ENCODE data around the gene DIPK1C.
"Not testable (repeated sequence)": the region's sequence is repeated elsewhere in the genome, so short reads cannot be mapped to it uniquely, and the experiment has no call there.

DIPK1C gene

DNA sequence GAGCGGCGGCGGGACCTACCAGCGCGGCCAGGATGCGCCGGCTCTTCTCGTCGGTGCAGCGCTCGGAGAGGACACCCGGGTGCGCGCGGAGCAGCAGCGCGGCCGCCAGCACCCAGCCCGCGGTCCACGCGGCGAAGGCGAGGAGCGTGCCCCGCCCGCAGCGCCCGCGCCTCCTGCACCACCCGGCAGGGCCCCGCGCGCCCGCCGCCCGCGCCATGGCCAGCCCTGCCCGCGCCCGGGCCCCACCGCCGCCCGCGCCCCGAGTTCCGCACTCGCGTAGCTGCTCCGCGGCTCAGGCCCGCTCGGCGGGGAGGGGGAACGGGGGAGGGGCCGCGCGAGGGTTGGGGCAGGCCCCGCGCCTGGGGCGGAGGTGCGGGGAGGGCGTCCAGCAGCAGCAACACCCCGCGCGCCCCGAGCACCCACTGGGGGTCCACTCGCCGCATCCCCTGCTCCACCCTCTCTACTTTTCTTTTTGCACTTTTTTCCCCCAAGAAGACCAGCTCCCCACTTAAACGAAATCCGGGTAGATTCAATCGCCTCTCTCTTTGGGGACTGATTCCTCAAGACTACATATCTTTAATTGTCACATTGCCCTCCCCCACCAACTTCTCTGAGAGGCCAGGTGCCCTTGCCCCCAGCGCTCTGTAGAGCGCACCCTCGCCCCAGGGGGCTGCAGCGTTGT lies at the start of gene DIPK1C:
Gene DIPK1C (minus strand): TSS at position 266 of the 682 bp plus-strand sequence. CDS start 49 bp downstream, at position 217.
- DNase-seq (ENCODE audit: low spot score), result peak; percentile 44

DNA sequence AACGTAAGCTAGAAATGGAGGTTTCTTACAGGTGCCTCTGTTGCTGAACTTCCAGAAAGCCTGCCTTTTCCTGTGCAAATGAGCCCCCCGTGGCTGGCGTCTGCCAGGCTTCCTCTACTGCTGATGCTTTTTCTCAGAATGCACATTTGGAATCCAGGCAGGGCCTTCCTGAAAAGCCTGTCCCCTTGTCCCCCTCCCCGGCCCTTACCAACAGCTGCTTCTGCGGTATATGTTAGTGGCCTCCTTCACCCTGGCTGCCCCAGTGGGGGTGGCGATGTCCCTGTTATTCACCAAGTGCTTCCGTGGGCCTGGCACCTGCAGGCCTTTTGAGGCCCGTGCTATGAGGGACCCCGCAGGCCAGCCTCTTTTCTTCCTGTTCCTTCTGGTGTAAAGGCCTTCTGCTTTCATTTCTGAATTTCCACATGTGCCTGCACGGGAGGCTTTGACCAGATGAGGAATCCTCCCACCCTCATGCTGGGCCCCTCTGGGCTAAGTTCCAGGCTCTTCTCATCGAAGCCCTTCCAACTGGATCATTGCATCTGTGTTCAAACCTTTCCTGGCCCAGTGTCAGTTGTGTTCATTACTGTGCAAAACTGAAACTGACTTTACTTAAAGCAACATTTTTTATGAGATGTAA lies 49.5 kb upstream of the DIPK1C start:
- peak; percentile 55 for DNase-seq (ENCODE audit: low spot score)

DNA sequence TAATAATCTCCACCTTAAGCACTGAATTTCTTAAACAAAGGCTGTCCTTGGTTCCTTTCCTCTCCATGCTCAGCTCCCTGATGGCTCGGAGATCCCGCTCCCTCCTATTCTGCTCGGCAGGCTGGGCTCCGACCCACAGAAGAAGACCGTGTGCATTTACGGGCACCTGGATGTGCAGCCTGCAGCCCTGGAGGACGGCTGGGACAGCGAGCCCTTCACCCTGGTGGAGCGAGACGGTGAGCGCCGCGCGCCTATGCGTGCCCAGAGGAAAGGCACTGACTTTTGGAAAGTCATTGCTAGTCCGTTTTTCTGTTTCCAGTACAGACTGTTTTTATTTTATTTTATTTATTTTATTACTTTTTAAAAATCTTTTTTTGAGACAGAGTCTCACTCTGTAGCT lies 48.7 kb upstream of the DIPK1C start:
- DNase-seq (ENCODE audit: low spot score), result no peak

DNA sequence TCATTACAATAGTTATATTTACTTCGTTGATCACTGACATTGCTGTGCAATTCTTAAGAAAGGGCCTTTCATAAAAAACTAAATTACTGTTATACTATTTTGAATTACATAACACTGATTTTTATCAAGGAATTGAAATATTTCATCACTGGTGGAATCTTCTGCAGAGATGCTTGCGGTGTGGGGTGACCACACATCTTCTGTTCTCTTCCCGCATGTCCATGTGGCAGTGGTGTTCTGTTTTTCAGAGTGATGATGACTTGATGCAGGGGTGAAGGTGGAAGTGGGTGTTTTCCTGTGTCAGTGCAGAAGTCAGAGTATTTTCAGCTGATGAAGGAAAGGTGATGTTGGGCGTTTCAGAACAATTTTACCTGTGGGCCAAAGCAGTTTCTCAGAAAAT lies 46.0 kb upstream of the DIPK1C start:
- DNase-seq (ENCODE audit: low spot score), result no peak

DNA sequence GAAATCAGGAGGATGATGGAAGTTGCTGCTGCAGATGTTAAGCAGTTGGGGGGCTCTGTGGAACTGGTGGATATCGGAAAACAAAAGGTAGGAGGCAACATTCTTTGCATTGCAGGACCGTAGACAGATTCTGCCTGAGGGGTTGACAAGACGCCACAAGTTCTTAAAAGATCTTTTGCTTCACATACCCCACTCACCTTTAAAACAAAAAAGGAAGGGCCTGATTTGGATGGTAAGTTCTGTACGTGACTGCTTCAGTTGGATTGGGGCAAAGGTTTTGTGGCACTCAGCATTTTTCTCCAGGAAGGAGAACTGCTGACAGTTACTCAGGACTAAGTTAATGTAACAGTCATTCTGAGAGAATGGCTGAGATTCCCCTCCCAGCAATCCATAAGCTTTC lies 44.3 kb upstream of the DIPK1C start:
- DNase-seq (ENCODE audit: low spot score), result no peak

DNA sequence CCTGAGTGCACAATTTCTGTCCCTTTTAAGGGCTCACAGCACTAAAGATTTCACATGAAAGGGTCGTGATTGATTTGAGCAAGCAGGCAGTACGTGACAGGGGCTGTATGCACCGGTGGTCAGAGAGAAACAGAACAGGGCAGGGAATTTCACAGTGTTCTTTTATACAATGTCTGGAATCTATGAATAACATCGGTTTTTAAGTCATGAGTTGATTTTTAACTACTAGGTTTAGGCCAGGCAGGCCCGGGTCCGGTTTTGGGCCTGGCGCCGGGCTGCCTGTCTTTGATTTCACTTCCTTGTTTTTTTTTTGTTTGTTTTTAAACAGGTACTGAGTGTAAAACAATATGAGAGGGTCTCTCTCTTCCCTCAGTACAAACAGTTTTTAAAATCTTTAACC lies 43.7 kb upstream of the DIPK1C start:
- DNase-seq (ENCODE audit: low spot score), result not testable (repeated sequence)

DNA sequence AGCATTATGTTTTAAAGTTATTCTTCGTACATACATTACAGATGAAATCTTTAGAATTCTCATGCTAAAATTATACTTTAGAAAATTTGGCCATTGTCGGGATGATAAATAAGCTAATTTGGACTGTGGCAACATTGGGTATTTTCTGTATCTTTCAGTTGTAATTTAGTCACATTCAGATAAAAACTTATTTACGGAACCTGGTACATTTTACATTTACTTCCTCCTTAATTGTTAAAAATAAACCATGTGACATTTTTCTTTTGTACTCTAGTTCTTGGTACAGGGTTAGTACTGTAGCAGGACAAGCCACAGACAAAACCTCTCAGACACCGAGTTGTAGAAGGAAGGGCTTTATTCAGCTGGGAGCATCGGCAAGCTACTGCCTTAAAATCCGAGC lies 43.3 kb upstream of the DIPK1C start:
- no peak for DNase-seq (ENCODE audit: low spot score)

DNA sequence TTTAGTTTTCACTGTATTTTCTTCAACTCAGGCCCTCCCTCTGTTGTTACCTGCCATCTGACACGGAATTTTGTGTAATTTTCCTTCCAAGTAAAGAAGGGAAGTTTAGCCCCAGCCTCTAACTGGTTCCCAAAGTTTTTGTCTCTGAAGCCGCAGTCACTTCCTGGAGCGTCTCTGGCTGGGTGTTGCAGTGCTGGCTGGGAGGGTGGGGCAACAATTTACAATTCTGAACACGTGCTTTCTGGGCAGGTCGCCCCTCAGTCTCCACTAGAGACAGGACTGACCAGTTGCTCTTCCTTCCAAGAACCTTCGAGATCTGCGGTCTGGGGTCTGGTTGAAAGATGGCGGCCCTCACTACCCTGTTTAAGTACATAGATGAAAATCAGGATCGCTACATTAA lies 42.5 kb upstream of the DIPK1C start:
- peak; percentile 43 for DNase-seq (ENCODE audit: low spot score)

DNA sequence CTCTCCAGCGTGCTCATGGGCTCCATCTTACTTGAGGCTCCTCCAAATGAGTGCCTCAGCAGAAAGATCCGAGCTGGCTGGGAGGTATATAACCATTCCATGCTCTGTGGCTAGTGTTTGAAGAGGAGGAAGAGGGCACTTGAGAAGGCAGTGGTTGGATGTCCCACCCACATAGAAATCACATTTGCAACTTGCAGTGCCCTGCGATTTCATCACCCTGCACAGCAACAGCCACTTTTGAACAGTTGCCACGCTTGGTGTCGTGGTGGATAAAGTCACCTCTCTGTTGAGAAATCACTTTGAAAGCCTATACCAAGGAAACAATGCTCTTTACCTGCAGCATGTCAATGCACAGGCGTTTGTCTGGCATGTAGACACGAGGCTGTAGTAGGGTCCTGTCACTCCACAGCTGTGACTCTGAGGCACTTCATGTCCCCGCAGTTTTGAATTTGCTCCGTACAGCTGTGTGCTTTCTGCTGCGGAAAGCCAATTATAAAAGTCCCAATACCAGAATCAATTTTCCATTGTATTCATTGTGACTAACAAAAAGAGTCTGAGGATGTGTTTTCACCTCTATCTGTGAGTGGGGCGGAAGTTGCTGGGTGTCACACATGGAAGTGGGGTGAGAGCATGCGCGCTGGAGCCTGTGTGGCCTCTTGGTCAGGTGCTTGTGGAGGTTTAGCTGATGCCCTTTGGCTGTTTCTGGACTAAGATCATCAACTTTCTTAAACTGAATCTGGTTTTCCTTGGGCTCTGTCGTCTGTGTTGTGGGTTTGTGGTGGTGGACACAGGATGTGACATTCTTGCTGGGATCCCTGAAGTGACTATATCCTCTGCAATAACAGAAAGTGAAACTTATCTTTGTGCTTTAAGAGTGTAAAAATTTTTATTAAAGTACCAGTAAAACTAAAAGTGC lies 41.9 kb upstream of the DIPK1C start:
- no peak for DNase-seq (ENCODE audit: low spot score)

DNA sequence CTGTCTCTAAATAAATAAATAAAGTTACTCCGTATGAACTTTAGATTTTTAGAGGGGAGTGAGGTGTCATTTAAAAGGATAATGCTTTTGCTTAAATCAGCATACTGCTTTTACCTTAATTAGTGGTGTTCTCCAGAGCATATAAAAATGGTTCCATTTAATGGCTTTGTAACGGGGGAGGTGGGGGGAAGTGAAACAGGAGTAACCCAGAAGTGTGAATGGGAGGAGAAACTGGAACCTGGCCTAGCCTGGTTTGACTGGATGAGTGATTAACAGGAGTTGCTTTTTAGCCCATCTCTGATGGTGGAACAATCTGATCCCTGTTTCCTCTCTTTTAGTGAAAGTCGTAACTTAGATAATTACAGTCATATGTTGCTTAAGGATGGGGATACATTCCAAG lies 40.7 kb upstream of the DIPK1C start:
- DNase-seq (ENCODE audit: low spot score), result no peak

DNA sequence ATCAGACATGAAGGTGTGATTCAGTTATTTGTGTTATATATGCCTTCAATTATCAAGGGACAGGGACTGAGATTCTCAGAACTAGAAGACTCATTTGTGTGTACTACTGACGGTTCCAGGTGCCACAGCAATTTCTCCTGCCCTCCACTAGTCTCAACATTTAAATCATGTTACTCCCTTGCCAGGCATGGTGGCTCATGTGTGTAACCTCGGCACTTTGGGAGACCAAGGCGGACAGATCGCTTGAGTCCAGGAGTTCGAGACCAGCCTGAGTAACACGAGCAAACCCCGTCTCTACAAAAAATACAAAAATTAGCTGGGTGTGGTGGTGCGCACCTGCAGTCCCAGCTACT lies 40.2 kb upstream of the DIPK1C start:
- no peak for DNase-seq (ENCODE audit: low spot score)

DNA sequence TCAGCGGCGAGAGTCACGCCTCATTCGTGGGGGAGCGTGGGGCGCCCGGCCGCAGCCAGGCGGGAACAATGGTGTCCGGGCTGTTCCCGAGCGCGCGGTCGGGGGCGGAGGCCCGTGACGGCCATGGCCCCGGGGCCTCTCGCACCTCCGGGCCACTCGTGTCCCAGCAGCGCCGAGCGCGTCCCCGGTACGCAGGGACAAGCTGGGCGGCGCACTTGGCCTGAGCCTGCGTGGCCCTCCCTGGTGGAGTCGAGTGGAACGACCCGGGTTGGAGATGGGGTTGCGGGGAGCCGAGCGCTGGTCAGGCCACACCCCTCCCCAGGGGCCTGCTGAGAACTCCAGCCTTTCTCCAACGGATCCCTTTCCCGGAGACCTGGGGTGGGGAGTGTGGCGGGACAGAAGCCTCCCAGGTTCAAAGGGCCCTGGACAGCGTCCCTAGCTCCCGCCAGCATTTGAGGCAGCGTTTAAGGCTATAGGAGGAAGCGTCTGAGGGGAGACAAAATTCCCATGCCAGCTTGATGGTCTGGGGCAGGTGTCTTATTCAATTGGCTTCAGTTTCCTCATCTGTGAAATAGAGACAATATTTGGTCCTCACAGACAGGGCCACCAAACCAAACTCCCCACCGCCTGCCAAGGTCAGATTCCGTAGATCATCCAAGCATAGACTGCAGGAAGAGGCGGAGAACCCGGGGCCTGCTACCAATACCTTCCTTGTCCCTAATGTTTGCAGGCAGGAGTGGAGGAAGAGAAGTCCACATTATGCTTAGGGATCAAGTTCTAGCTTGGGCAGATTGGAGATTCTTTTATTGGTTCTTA lies 39.6 kb upstream of the DIPK1C start:
- DNase-seq (ENCODE audit: low spot score), result peak; percentile 63

DNA sequence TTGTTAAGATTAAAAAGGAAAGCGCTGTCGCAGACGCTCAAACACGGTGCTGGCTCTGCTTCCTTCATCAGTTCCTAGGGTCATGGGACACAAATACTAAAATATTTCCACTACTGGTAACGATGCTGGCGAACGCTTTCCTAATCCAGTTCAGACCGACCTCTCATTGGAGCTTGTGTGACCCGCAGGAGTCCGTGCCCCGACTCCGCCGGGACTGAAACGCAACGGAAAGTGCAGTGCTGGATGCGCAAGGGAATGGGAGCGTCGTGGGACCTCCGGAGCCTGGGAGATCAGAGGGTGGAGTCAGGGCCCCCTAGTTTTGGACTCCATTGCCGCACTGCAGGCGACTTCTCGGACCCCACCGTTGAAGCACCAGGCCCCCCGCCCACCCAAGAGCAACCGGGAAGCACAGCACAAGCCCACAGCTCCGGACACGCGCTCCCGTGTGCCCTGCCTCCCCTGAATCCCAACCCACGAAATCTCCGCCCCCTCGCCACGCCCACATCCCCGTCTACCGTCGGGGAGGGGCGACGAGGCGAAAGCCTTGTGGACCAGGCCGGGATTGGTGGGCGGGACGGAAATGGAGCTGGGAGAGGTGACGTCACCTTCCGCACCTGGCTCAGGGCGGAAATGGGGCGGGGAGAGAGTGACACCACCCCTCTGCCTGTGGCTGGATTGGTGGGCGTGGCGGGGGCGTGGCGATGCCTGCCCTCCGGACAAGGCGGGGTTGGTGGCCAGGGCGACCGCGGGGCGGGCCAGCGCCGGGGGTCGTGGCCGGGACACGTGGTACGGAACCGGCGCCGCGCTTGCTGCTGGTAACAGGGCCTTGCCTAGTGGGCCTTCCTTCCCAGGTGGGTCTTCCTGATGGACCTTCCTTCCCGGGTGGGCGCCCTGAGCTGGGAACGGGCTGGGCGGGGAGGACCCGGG lies 38.7 kb upstream of the DIPK1C start, which contains the start of gene CNDP2:
Gene CNDP2 (plus strand): TSS at position 783 of the 927 bp plus-strand sequence. CDS start 3,611 bp downstream, outside the sequence.
- DNase-seq (ENCODE audit: low spot score), result peak; percentile 98

DNA sequence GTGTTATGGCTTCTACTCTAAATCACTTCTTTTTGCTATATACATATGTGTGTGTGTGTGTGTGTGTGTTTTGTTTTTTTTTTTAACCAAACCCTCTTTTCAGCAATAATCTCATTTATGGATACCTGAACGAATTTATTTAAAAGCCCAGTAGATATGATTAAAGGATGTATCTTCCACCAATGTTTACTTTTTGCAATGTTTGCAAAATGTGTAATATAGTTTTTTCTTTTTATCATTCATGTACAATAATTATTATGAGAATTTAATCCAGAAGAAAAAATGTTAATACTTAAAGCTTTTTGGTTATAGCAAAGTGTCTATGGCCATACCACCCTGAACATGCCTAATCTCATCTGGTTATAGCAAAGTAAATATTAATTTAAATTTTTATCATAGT lies 37.4 kb upstream of the DIPK1C start:
- no peak for DNase-seq (ENCODE audit: low spot score)

DNA sequence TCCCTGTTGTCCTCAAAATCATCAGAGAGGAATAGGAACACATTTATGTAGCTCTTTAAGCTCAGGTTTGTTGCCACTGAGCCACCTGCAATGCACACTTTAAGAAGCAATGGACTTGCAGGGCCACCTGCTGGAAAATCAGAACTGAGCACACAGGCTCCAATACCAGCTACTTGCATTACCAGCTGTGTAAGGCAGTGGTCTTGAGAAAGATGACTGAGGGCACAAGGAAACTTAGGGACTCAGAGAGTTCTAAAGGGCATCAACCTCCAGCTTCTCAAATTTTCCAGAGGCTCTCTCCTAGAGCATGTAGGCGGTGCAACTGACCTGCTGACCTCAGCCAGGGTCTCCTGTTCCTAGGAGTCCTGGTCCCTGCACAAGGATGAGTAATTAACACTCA lies 36.6 kb upstream of the DIPK1C start:
- DNase-seq (ENCODE audit: low spot score), result no peak

DNA sequence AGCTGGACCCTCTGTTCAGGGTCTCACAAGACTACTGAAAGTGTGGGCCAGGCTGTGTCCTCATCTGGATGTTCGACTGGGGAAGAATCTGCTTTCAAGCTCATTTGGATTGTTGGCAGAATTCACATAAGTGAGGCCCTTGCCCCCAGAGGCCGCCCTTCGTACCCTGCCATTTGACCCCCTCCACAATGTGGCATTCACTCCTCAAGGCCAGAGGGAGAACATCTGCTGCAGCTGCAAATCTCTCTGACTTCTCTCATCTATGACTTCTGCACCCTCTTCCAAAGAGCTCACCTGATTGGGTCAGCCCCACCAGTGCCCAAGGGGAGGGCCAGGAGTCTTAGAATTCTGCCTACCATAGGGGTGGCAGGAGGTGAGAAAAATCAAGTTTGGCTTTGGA lies 35.2 kb upstream of the DIPK1C start:
- no peak for DNase-seq (ENCODE audit: low spot score)

DNA sequence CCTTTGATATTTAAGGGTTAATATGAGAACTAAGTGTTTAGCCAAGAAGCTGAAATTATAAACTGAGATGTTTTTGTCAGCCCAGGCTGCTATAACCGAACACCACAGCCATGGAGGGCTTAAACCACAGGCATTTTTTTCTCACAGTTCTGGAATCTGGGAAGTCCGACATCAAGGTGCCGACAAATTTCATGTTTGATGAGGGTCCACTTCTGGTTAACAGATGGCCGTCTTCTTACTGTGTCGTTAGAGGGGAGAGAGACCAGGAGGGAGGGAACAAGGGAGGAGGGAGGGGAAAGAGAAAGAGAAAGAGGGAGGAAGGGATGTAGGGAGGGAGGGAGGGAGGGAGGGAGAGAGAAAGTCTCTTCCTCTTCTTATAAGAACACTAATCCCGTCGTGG lies 32.6 kb upstream of the DIPK1C start:
- no peak for DNase-seq (ENCODE audit: low spot score)

DNA sequence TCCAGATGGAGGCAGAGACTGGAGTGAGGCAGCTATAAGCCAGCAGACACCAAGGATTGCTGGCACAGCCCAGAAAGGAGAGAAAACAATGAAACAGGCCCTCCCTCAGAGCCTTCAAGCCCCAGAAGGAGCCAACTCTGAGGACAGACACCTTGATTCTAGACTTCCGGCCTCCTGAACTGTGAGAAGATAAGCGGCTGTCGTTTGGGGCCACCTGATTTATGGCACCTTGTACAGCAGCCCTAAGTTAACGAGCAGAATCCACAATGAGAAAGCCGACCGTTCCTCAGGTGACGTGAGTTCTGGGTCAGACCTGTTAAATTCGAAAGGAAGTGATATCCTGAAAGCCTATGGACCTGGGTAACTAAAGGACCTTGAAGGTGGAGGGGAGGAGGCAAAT lies 31.8 kb upstream of the DIPK1C start:
- DNase-seq (ENCODE audit: low spot score), result no peak

DNA sequence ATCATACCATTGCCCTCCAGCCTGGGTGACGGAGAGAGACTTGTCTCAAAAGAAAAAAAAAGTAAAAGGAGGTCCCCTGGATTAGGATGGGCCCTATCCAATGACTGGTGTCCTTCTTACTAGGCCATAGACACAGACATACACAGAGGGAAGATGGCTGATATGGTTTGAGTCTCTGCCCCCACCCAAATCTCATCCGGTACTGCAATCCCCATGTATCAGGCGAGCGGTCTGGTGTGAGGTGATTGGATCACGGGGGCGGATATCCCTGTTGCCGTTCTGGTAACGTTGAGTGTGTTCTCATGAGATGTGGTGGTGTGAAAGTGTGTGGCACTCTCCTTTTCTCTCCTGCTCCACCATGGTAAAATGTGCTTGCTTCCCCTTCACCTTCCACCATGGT lies 31.2 kb upstream of the DIPK1C start:
- no peak for DNase-seq (ENCODE audit: low spot score)

DNA sequence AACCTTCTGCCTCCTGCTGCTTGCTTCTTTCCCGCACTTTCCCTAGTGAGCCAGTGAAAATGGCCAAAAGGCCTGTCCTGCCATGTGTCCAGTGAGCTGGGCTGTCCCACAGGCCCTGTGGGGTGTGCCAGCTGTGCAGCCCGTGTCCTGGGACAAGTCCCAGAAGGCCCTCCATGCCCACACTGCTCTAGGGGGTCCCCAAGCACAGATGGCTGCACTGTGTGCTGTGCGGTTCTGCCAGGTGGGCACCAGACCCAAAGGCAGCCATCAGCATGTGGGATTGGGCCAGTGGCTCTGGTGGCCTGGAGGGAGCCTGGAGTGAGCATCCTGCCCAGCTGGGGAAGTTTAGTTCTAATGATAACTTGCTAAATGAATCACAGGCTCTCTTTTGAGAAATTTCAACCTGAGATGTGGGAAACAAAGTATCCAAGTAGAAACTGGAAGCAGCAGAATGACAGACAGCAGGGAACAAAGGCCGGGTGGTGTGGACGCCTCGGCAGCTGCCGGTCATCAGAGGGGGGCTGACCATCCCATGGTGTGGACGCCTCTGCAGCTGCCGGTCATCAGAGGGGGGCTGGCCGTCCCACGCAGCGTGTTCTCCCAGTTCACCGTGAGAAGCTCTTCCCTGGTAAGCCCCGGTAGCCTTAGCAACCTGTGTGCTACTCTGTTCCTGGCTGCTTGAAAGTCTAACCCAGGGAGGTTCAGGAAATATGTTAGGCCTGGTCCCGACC lies 29.2 kb upstream of the DIPK1C start:
- DNase-seq (ENCODE audit: low spot score), result no peak

Measured in iPS-NIHi11 (cell line).